Nucleus accumbens (tissue), 56 donors: Measurements from ENCODE around the gene SLC31A2.

ENCODE experiments used
- DNase-seq, 56 donors: peaks; one replicate each; lab custom pipeline; 2025; lab: John Stamatoyannopoulos, UW

SLC31A2 gene

DNA sequence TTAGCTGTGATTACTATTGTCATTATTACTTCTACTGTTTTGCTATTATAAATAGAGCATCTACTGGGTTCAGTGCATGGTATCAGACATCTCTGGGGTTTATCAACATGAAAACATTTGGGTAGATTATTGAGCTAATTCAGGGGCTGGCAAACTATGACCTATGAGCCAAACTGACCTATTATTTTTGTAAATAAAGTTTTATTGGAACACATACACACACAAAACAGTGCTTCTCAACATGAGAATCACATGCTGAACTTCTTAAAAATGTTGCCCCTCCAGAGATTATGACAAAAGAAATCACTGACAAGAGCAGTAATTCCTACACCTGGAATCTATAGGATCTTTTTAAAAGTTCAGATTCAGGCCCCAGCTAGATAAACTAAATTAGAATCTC is 30.4 kb downstream of the SLC31A2 start:
- DNase-seq: no peak

DNA sequence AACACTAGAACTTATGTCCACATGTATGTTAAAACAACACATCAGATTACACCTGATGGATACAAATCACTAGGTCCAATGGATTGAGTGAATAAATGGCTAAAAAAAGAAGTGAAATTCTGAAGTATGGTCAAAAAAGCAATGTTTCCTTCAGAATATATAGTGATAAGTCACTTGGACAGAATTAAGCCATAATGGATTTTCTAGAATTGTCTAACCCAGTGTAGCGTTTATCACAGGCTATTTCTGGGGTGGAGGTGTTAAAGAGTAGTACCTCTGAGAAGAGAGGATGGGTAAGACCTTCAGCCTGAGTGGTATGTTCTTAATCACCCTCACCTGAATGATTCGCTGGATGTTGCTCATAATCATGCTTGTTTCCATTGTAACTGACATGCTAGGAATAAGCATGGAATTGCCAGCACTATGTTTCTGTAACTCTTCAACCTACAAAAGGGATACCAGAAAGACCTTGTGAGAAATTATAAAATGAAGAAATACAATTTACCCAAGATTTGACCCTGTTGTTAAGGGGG is 33.2 kb downstream of the SLC31A2 start:
- no peak for DNase-seq

DNA sequence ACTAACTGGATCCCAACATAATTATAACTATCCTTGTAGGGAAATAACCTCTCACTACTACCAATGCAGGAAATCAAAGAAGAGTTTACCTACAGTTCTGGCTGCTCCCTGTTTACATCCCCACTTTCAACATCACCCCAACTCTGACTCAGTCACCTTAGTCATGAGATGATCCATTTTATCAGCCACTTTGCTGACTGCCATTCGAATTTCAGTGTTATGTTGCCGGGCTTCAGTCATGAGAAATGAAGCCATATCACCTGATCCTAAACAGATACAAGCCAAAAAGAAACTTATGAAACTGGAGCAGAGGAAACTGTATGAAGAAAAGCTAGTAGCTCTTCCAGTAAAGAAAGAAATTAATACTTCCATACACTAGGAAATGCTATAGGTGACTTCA is 33.7 kb downstream of the SLC31A2 start:
- DNase-seq: no peak

DNA sequence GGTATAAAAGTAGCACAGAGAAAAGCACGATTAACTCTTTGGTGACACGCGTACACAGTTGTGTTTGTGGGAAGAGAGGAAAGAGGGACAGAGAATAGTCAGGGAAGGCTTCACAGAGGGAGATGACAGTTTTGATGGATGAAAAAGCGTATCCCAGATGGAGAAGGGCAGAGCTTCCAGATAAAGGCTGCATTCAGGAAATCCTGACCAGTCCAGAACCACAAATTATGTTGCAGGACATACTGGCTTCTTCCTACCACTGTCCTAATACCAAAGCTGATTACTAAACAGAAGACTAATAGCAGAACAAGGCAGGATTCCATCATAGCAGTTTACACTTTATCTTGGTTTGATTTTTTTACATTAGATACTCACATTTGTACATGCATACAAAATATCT is 34.5 kb downstream of the SLC31A2 start:
- no peak for DNase-seq

DNA sequence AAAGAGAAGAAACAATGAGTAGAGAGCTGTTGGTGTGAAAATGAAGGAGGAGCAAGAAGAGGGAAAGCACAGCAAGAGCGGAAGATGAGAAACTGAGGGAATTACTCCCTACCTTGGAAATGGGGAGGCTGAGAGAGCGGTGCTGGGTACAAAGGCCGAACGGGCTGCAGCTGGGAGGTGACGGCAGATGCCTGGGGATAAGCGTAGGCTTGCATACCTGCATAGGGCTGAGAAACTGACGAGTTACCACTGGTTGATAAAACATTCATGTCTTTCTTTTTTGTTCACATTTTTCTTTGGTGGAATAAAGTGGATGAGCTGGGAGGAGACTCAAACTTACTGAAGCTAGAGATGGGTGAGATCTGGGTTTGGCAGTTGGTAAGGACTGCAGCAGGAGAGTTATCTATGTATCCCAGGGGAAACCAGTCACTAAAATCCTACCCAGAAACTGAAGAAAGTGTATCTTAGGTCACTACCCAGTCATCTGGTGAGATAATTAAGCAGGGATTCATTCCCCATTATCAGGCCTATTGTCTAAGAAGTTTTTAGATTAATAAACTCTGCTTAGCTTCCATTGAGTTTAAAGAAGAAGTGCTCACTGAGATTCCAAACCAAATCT is 35.4 kb downstream of the SLC31A2 start:
- no peak for DNase-seq

DNA sequence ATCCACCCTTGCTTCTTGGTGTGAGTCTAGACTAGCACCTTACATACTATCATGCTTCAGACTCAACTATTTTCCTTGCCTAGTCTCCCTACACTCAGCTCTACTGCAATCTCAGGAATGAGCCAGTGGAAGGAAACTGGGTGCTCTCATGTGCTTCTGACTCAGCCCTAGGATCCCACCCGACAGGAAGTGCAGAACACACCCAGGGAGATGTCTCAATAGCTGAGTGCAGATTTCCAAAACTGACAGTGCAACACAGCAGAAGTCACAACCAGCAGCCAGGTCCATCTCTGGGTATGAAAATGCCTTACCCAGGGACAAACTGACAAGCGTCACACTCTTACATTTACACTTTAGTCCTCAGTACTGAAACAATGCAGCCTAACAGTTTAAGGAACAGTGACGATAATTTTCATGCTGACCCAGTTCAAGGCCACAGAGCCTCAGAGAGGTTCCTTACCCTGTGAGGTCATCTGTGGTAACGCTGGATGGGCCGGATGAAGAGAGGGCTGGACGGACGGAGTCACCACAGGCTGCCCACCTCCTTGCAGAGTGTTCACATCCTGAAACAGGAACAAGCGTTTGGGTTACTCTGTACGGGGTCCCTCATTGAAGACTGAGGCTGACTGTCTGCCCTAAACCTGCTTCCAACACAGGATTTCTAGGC is 37.3 kb downstream of the SLC31A2 start:
- DNase-seq: peak in 30 of 56 donors; percentile 3 to 70 (median 34)

DNA sequence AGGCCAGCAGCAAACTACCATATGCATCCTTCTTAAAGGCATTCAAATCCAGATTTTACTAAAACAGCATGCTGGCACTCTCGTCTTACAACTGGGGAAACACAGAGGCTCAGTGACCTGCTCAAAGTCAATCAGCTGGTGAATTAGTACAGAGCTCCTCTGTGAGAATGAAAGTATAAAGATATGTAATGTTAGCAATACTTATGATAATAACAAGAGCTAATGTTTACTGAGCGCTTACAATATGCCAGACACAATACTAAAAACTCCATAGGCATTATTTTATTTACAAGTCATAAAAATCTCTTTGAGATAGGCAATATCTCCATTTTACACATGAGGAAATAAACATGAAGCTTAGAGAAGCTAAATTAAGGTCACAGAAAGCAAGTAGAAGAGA is 41.6 kb downstream of the SLC31A2 start:
- DNase-seq: no peak

DNA sequence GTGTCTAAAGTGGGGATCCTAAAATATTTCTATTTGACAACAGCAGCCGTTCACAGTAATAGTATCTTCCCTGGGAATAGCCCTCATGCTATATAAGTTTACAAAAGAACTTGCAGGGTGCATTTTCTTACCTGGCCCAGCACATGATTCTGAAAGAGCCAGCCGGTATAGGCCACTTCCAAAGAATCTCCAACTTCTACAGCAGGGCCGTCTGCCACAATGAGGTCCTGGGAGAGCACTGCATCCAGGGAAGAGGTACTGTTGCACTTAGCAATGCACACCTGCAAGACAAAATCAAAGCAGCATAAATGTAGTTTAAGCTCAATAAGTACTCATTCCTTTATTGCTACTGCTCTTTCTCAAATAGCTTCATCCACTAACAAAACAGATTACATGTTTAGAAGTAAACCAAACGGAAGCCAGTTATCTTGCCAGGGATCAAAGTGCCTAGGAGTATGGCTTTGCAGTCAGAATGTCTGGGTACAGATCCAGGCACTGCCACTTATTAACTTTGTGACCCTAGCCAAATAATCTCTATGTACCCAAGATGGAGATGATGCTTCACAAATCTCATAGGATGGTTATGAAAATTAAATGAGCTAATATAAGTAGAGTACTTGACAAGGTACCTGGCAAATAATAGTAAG is 49.0 kb downstream of the SLC31A2 start:
- DNase-seq: no peak

DNA sequence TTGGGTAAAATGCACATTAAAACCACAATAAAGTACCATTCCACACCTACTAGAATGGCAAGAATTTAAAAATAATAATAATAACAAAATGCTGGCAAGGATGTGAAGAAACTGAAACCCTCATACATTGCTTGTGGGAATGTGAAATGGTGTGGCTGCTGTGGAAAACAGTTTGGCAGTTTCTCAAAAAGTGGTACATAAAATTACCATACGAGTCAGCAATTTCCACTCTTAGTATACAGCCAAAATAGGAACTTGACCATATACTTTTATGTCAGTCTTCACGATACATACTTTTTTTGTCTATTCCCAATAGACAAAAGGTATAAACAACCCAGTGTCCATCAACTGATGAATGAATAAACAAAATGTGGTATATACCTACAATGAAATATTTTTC is 54.6 kb downstream of the SLC31A2 start:
- no peak for DNase-seq

DNA sequence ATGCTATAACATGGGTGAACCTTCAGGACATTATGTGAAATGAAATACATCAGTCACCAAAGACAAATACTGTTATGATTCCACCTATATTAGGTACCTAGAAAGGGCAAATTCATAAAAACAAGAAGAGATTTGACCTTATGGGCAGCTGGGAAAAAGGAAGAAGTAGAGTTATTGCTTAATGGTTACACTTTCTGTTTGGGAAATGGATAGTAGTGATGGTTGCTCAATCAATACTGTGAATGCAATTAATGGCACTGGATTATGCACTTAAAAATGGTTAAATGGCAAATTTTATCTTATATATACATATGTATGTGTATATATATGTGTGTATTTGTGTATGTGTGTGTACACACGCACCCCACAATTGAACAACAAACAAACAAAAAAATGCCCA is 55.1 kb downstream of the SLC31A2 start:
- no peak for DNase-seq

DNA sequence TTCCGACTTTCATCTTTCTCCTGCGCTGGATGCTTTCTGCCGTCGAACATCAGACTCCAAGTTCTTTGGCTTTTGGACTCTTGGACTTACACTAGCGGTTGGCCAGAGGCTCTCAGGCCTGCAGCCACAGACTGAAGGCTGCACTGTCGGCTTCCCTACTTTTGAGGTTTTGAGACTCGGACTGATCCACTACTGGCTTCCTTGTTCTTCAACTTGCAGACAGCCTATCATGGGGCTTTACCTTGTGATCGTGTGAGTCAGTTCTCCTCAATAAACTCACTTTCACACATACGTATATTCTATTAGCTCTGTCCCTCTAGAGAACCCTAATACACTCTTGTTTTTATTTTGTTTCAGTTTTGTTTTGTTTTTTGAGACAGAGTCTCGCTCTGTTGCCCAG is 60.0 kb downstream of the SLC31A2 start:
- peak in 2 of 56 donors; percentile 2 to 5 for DNase-seq
